HG03378 (cell line): Measurements from ENCODE around the gene PIP5K1B.

Experiments used
- ATAC-seq: cut with Tn5 transposase; IDR thresholded peaks from one replicate; pipeline ENCODE4 v1.9.1; 2021; ENCODE audit warnings: mild to moderate bottlenecking, moderate library complexity; ENCODE audit not compliant: unreplicated experiment

PIP5K1B gene

GRCh38 chr9:68706363-68707201 lies 1.5 kb downstream of the PIP5K1B start:
- ATAC-seq: peak; percentile 48

GRCh38 chr9:68707801-68708488 lies 2.9 kb downstream of the PIP5K1B start:
- no peak for ATAC-seq

DNA sequence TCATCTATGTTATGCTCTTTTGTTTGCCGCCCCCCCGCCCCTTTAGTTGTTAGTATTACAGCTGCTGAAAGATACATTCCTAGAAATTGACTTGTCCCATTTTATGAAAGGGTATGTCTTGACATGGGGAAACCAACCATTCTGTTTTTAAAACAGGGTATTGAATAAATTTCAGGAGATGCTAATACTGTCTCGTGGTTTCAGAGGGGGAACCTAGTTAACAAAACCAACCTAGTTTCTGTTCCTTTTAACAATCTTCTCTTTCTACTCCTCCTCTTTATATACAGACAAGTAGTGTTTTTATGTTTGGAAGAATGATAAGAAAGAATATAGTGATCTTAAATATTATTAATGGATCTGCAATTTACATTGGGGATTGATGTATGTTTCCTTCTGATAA lies 3.5 kb downstream of the PIP5K1B start:
- no peak for ATAC-seq

- ATAC-seq: no peak
These were observed 4.5 kb downstream of the PIP5K1B start for GRCh38 chr9:68709291-68710110.

GRCh38 chr9:68710111-68710471 lies 5.1 kb downstream of the PIP5K1B start:
- no peak for ATAC-seq

DNA sequence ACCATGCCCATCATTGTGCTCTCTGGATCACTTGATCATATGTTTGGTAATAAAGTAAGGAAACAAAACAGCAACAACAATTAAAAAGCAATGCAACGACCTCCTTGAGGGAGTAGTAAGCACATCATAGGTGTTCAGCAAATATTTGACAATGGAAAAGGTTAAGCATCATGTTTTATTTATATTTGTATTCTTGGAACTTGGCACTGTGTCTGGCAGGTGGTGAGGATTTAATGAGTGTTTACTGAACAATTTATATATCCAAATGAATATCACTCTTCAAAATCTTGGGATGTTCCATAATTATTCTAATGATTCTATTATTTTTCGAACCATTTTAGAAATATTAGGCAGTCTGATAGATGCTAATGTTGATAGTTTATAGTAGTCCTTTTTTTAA lies 6.2 kb downstream of the PIP5K1B start:
- no peak for ATAC-seq

GRCh38 chr9:68711932-68712331 lies 6.9 kb downstream of the PIP5K1B start:
- no peak for ATAC-seq

GRCh38 chr9:68714416-68715180 lies 9.6 kb downstream of the PIP5K1B start:
- ATAC-seq: no peak

GRCh38 chr9:68715181-68715456 lies 10.1 kb downstream of the PIP5K1B start:
- ATAC-seq: no peak

DNA sequence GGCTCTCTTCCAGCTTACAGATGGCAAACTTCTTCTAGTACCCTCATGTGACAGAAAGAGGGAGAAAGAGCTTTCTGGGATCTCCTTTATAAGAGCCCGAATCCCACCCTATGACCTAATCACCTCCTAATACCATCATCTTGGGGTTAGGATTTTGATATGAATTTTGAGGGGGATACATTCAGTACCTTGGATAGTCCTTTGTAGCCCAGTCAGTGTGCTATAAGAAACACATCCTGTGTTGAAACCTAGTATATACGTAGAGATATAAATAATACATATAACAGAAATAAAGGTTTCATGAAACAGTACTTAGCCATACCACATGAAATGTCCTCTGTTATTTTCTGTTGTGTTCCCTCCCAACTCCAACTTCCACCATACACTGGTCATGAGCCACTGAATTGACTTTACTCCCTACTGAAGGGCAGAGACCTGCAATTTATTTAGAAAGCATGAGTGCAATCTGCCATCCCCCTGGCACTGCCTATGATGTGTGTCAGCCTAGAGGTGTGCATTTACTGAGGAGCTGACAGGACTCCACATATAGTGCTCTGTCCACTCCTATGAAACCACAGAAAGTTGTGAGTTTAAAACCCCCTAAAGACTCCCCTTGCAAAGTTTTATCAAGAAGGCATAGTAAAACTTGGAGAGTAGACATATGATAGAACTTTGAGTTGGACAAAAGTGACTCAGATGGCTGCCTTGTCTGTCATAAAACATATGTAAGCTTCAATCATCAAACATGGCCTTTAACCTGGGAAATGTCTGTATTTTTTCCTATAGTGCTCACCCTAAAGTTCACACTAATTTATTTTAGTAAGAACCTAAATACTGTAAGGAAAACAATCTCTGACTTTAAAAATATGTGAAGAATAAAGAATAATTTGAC lies 12.8 kb downstream of the PIP5K1B start:
- ATAC-seq: no peak

GRCh38 chr9:68719847-68720246 lies 14.8 kb downstream of the PIP5K1B start:
- ATAC-seq: no peak

- ATAC-seq: no peak
These were observed 15.7 kb downstream of the PIP5K1B start for GRCh38 chr9:68720656-68721313.

DNA sequence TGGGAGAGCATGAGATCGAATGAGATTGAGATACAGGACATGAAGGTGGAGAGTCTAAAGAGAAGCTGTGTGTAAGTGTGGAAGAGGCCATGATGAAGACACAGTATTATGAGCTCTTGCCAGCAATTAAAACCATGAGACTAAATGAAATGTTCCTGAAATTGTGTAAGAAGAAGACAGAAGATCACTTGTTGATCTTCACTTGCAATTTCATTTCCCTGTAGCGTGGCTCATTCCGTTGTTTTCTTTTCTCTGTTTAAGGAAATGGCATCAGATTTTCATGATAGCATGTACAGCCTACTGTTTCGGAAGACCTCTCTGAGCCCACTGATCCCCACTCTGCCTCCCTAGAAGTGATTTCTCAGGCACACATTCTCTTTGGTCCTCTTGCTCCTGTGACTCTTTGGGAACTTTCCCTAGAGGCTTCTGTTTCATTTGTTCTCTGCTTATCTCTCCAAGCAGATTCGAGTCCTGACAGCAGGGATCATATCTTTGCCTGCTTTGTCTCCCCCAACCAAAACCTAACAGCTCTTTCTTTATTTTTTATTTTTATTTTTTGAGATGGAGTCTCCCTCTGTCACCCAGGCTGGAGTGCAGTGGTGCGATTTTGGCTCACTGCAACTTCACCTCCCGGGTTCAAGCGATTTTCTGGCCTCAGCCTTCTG lies 16.8 kb downstream of the PIP5K1B start:
- ATAC-seq: no peak

DNA sequence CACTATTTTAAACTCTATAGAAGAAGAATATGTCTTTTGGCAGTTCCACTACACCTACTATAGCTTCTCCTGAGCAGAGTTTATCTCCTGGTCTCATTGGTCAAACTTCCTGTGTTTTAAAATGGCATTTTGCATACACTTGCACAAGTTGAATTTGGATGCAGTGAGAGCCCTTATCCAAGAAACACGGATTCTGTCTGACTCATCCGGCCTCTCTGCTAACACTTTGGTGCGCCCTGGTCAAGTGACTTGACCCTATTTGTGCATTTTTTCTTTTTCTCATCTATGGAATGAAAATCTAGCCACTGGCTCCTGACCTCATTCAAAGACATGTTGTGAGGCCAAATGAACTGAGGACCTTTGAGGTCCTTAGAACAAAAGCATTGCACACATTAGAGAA lies 20.0 kb downstream of the PIP5K1B start:
- ATAC-seq: no peak

DNA sequence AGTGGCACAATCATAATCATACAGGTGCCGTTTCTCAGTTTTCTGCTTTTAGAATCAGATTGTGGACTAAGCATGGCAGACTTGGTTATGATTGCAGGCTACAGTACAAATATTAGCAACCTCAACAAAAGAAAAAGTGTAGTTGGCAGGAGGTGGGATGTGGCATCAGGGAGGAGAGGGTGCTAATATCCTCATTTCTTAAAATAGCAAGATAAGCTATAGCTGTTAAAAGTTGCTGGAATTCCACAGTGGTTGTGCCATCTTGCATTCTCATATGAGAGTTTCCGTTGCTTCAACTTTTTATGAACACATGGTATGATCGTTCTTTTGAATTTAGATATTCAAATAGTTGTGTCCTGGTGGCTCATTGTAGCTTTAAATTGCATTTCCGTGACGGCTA lies 21.4 kb downstream of the PIP5K1B start:
- no peak for ATAC-seq

- ATAC-seq: no peak
These were observed 22.6 kb downstream of the PIP5K1B start for GRCh38 chr9:68727636-68728035.

DNA sequence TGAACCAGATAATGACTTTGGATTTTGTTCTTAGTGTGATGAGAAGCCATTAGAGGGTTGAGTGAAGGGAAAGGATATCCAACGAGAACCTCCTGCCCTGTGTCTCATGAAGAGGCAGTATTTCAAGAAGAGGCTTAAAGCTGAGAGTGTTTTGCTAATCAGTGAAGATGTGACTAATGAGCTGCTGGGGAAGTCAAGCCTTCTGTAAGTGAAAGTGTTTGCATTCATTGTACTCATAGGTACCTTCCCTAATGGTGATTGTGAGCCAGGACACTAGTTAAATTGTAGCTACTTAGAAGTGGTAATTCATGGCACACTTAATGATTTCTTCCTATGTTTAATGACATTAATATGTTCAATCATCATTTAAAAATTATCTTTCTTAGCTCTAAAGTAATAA lies 23.7 kb downstream of the PIP5K1B start:
- peak; percentile 66 for ATAC-seq

DNA sequence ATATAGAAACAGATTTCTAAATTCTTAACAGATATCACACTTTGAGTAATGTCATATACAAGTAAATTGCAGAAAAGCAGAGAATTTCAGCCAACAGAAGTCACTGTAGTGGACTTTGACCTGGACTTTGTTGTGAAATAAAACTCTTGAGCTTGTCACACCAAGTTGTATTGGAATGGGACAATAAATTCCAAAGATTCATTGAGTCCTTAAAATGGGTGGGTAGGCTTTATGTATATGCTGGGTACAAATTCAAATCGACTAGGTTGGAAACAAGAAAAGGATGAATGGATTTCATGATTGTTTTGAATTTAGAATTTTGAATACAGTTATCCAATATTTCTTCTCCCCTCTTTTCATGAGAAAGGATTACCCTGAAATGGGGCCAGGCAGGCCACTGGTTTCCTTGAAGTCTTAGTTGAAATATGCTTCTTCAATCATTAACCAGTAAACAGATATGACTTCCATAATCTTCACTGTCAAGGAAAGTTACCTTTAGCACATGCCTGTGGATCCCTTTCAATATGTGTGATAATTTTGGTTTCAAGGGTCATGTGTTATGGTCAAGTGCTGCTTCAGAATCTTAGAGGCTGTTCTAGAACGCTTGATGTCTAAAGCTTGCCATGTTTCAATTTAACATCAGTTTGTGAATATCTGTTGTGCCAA lies 25.7 kb downstream of the PIP5K1B start:
- ATAC-seq: no peak

- no peak for ATAC-seq
These were observed 26.8 kb downstream of the PIP5K1B start for GRCh38 chr9:68731857-68732256.
